Muscle of leg (tissue), 11 donors: Measurements from ENCODE around the gene IQCK. TPM values are rescaled to one million over a fixed set of nuclear protein-coding genes. Genes with fewer than 3 reads are reported as not detected.
A peak's percentile ranks its signal among the peaks of the same experiment; 100 is the strongest.

Experiments used
- DNase-seq: peaks from one replicate; pipeline ENCODE4 v3.0.0; 2013
- H3K27ac ChIP-seq: one replicate; pipeline ENCODE4 v1.5.1; 2013; ENCODE audit warnings: mild to moderate bottlenecking, low read length, control low read depth
- H3K27me3 ChIP-seq: one replicate; pipeline ENCODE4 v1.6.1; 2013; ENCODE audit warnings: low read length; ENCODE audit not compliant: control insufficient read depth, insufficient read depth
- H3K36me3 ChIP-seq: one replicate; pipeline ENCODE4 v1.6.1; 2013; ENCODE audit warnings: low read length; ENCODE audit not compliant: control insufficient read depth, insufficient read depth
- H3K4me1 ChIP-seq: one replicate; pipeline ENCODE4 v1.6.1; 2013; ENCODE audit warnings: low read length; ENCODE audit not compliant: control insufficient read depth, insufficient read depth
- H3K4me3 ChIP-seq: one replicate; pipeline ENCODE4 v1.5.1; 2013; ENCODE audit warnings: low read length, control low read depth
- H3K9me3 ChIP-seq: replicated peaks from 2 replicates; pipeline ENCODE4 v1.6.1; 2013; ENCODE audit warnings: low read depth, low read length; ENCODE audit not compliant: control insufficient read depth
- WGBS: methylation state at CpG from one replicate; pipeline ENCODE4 v1.1.5; 2013; ENCODE audit warnings: missing lambda C conversion rate; ENCODE audit not compliant: insufficient coverage; 5-methylcytosine and 5-hydroxymethylcytosine counted together
- polyA plus RNA-seq, 8 donors: library from polyadenylated mRNA; unstranded; fragments of 120-200 nt; gene quantifications; one replicate each; pipeline versions ENCODE4 v1.2.1 to v1.2.3, GENCODE V29; 2013; ENCODE audit warnings: inconsistent platforms in 1 of 8, low replicate concordance in 1 of 8; ENCODE audit not compliant: insufficient read length in 8 of 8, insufficient read depth in 1 of 8
- total RNA-seq: library from RNA; stranded (reverse); fragments of 120-200 nt; gene quantifications from one replicate; pipeline ENCODE4 v1.2.4, GENCODE V29; 2013

The IQCK gene
- total and polyA plus RNA-seq, 9 donors, result 10.2 to 15.2 (median 14.7) TPM

GRCh38 chr16:19876501-19877059, 158.5 kb downstream of the IQCK start:
- 77% methylated on average over 10 of the region's 10 CpGs for WGBS
- Histone ChIP-seq H3K27ac (peak overlapping the region; percentile 65), H3K27me3 (no peaks in the 10 kb centered on the region), H3K9me3 (no peaks in the 10 kb centered on the region), H3K36me3 (peaks cover 42% of the 10 kb centered on the region), H3K4me3 (no peak overlapping the region), H3K4me1 (peaks cover 42% of the 10 kb centered on the region)
- peak; percentile 81 for DNase-seq

- no peak for DNase-seq
- H3K4me3 ChIP-seq, result no peak overlapping the region
- no peaks in the 10 kb centered on the region for H3K9me3 ChIP-seq
- H3K36me3 ChIP-seq, result peaks cover 31% of the 10 kb centered on the region
- H3K4me1 ChIP-seq, result peaks cover 54% of the 10 kb centered on the region
- 91% methylated on average over 5 of the region's 11 CpGs for WGBS
- H3K27me3 ChIP-seq, result peaks cover 2% of the 10 kb centered on the region
- H3K27ac ChIP-seq, result peak overlapping the region; percentile 62
These were observed 160.7 kb downstream of the IQCK start for GRCh38 chr16:19878757-19879156.

GRCh38 chr16:19879241-19879792, 161.2 kb downstream of the IQCK start:
- WGBS, result 83% methylated on average over 3 of the region's 13 CpGs
- peaks cover 31% of the 10 kb centered on the region for H3K36me3 ChIP-seq
- H3K27me3 ChIP-seq, result peaks cover 2% of the 10 kb centered on the region
- H3K27ac ChIP-seq, result peak overlapping the region; percentile 62
- H3K4me1 ChIP-seq, result peaks cover 53% of the 10 kb centered on the region
- no peaks in the 10 kb centered on the region for H3K9me3 ChIP-seq
- peak; percentile 27 for DNase-seq
- H3K4me3 ChIP-seq, result no peak overlapping the region

- Histone ChIP-seq H3K36me3 (peaks cover 31% of the 10 kb centered on the region), H3K4me3 (no peak overlapping the region), H3K9me3 (no peaks in the 10 kb centered on the region), H3K27me3 (peaks cover 14% of the 10 kb centered on the region), H3K4me1 (peaks cover 54% of the 10 kb centered on the region), H3K27ac (no peak overlapping the region)
- DNase-seq, result no peak
- WGBS, result 92% methylated on average over 4 of the region's 7 CpGs
These were observed 163.0 kb downstream of the IQCK start for GRCh38 chr16:19881028-19881427.

GRCh38 chr16:19881783-19882182, 163.7 kb downstream of the IQCK start:
- no peak for DNase-seq
- H3K27me3 ChIP-seq, result peaks cover 15% of the 10 kb centered on the region
- H3K27ac ChIP-seq, result peak overlapping the region; percentile 88
- peak overlapping the region; percentile 84 for H3K4me3 ChIP-seq
- peaks cover 52% of the 10 kb centered on the region for H3K4me1 ChIP-seq
- H3K36me3 ChIP-seq, result peaks cover 30% of the 10 kb centered on the region
- no peaks in the 10 kb centered on the region for H3K9me3 ChIP-seq
- 50% methylated on average over 6 of the region's 6 CpGs for WGBS

GRCh38 chr16:19882186-19882585, 164.1 kb downstream of the IQCK start:
- peak; percentile 41 for DNase-seq
- Histone ChIP-seq H3K4me1 (peaks cover 48% of the 10 kb centered on the region), H3K36me3 (peaks cover 26% of the 10 kb centered on the region), H3K9me3 (no peaks in the 10 kb centered on the region), H3K27me3 (peaks cover 15% of the 10 kb centered on the region), H3K4me3 (peak overlapping the region; percentile 84), H3K27ac (peak overlapping the region; percentile 88)
- 50% methylated on average over 8 of the region's 9 CpGs for WGBS

GRCh38 chr16:19882646-19883045, 164.6 kb downstream of the IQCK start:
- peaks cover 47% of the 10 kb centered on the region for H3K4me1 ChIP-seq
- peak overlapping the region; percentile 84 for H3K4me3 ChIP-seq
- peak; percentile 37 for DNase-seq
- H3K27ac ChIP-seq, result peak overlapping the region; percentile 88
- H3K9me3 ChIP-seq, result no peaks in the 10 kb centered on the region
- H3K27me3 ChIP-seq, result peaks cover 15% of the 10 kb centered on the region
- 11% methylated on average over 3 of the region's 3 CpGs for WGBS
- peaks cover 25% of the 10 kb centered on the region for H3K36me3 ChIP-seq

- WGBS, result under 1% methylated on average over 30 of the region's 35 CpGs
- Histone ChIP-seq H3K9me3 (no peaks in the 10 kb centered on the region), H3K27me3 (peaks cover 15% of the 10 kb centered on the region), H3K27ac (peak overlapping the region; percentile 88), H3K36me3 (peaks cover 24% of the 10 kb centered on the region), H3K4me3 (peak overlapping the region; percentile 84), H3K4me1 (peaks cover 47% of the 10 kb centered on the region)
- peak; percentile 76 for DNase-seq
These were observed 165.4 kb downstream of the IQCK start for GRCh38 chr16:19883296-19883965.

- Histone ChIP-seq H3K4me3 (peak overlapping the region; percentile 84), H3K27me3 (peaks cover 15% of the 10 kb centered on the region), H3K9me3 (no peaks in the 10 kb centered on the region), H3K4me1 (peaks cover 43% of the 10 kb centered on the region), H3K36me3 (peaks cover 18% of the 10 kb centered on the region), H3K27ac (peak overlapping the region; percentile 88)
- DNase-seq, result peak; percentile 52
- WGBS, result 0% methylated on average over 14 of the region's 24 CpGs
These were observed 166.0 kb downstream of the IQCK start for GRCh38 chr16:19883966-19884485.
